MM.1S (cell line): ENCODE results near the gene SLFN5.

Experiments
- DNase-seq: peaks from one replicate; pipeline ENCODE4 v3.0.0-alpha.2; 2015
- H2AFZ ChIP-seq: fragments of 300-600 bp; sonication (generic); 2 replicates; pipeline ENCODE4 v1.6.0; 2016; ENCODE audit warnings: antibody characterized with exemption, low read length
- H3F3A ChIP-seq: fragments of 300-600 bp; sonication (generic); 2 replicates; pipeline ENCODE4 v1.6.1; 2016; ENCODE audit warnings: mild to moderate bottlenecking, antibody characterized with exemption, low read length, moderate library complexity, mixed read lengths; ENCODE audit not compliant: insufficient read depth
- H3K27ac ChIP-seq: fragments of 300-600 bp; sonication (generic); 2 replicates; pipeline ENCODE4 v1.5.1; 2016; ENCODE audit warnings: mild to moderate bottlenecking, low read length
- H3K27me3 ChIP-seq: fragments of 300-600 bp; sonication (generic); replicated peaks from 2 replicates; pipeline ENCODE4 v1.6.0; 2016; ENCODE audit warnings: low read length; ENCODE audit not compliant: insufficient read depth
- H3K36me3 ChIP-seq: fragments of 300-600 bp; sonication (generic); replicated peaks from 2 replicates; pipeline ENCODE4 v1.6.1; 2016; ENCODE audit warnings: mild to moderate bottlenecking, low read length, mixed read lengths; ENCODE audit not compliant: insufficient read depth
- H3K4me1 ChIP-seq: fragments of 300-600 bp; sonication (generic); 2 replicates; pipeline ENCODE4 v1.6.1; 2016; ENCODE audit warnings: low read length, mixed read lengths
- H3K4me2 ChIP-seq: fragments of 300-600 bp; sonication (generic); 2 replicates; pipeline ENCODE4 v1.6.0; 2016; ENCODE audit warnings: low read depth, low read length
- H3K4me3 ChIP-seq: fragments of 300-600 bp; sonication (generic); 2 replicates; pipeline ENCODE4 v1.5.1; 2016; ENCODE audit warnings: low read length, mixed read lengths
- H3K79me2 ChIP-seq: fragments of 300-600 bp; sonication (generic); 2 replicates; pipeline ENCODE4 v1.6.1; 2016; ENCODE audit warnings: mixed run types, low read length, mixed read lengths
- H3K9ac ChIP-seq: fragments of 300-600 bp; sonication (generic); 2 replicates; pipeline ENCODE4 v1.6.1; 2016; ENCODE audit warnings: low read length, mixed read lengths
- H3K9me2 ChIP-seq: fragments of 300-600 bp; sonication (generic); replicated peaks from 2 replicates; pipeline ENCODE4 v1.6.1; 2016; ENCODE audit warnings: mild to moderate bottlenecking, low read length, mixed read lengths; ENCODE audit not compliant: insufficient read depth
- H3K9me3 ChIP-seq: fragments of 300-600 bp; sonication (generic); replicated peaks from 2 replicates; pipeline ENCODE4 v1.6.1; 2016; ENCODE audit warnings: mild to moderate bottlenecking, low read length, mixed read lengths; ENCODE audit not compliant: insufficient read depth
- H4K20me1 ChIP-seq: fragments of 300-600 bp; sonication (generic); 2 replicates; pipeline ENCODE4 v1.6.1; 2016; ENCODE audit warnings: mild to moderate bottlenecking, low read length, moderate library complexity, mixed read lengths; ENCODE audit not compliant: insufficient read depth
- CTCF ChIP-seq: fragments of 300-600 bp; sonication (generic); IDR thresholded peaks from 2 replicates; pipeline ENCODE4 v1.5.1; 2016; ENCODE audit warnings: antibody characterized with exemption, low read length, mixed read lengths
- EZH2 ChIP-seq: fragments of 300-600 bp; sonication (generic); optimal IDR thresholded peaks from 2 replicates; pipeline ENCODE3; 2017; ENCODE audit warnings: low read depth, mild to moderate bottlenecking, antibody characterized with exemption, low read length, mixed read lengths
- EZH2phosphoT487 ChIP-seq: fragments of 300-600 bp; sonication (generic); IDR thresholded peaks from 2 replicates; pipeline ENCODE4 v1.6.1; 2018; ENCODE audit warnings: antibody characterized with exemption, low read length

SLFN5 gene

GRCh38 chr17:35287286-35287811 is 44.5 kb downstream of the SLFN5 start:
- no peaks in the 10 kb centered on the region for H3K4me1 ChIP-seq
- no peaks in the 10 kb centered on the region for H3K36me3 ChIP-seq
- no peak overlapping the region for H3K4me3 ChIP-seq
- no peak overlapping the region for H2AFZ ChIP-seq
- H3K4me2 ChIP-seq: no peak overlapping the region
- no peak overlapping the region for H3K9ac ChIP-seq
- H3K27ac ChIP-seq: no peak overlapping the region
- H3K27me3 ChIP-seq: peaks cover 92% of the 10 kb centered on the region
- H3K79me2 ChIP-seq: no peaks in the 10 kb centered on the region
- no peaks in the 10 kb centered on the region for H3F3A ChIP-seq
- H3K9me3 ChIP-seq: no peaks in the 10 kb centered on the region; the same call in 1 of the 2 replicates
- H3K9me2 ChIP-seq: no peaks in the 10 kb centered on the region
- H4K20me1 ChIP-seq: no peaks in the 10 kb centered on the region
- DNase-seq: no peak
- TF ChIP-seq CTCF (no peak), EZH2 (no peak), EZH2phosphoT487 (no peak)

- H3K27ac ChIP-seq: no peak overlapping the region
- peak overlapping the region; percentile 6 for H3K4me2 ChIP-seq
- TF ChIP-seq CTCF (no peak), EZH2phosphoT487 (no peak), EZH2 (no peak)
- no peaks in the 10 kb centered on the region for H3F3A ChIP-seq
- H3K79me2 ChIP-seq: no peaks in the 10 kb centered on the region
- H3K36me3 ChIP-seq: no peaks in the 10 kb centered on the region
- H3K9me3 ChIP-seq: no peaks in the 10 kb centered on the region
- no peak overlapping the region for H2AFZ ChIP-seq
- H3K9me2 ChIP-seq: no peaks in the 10 kb centered on the region
- DNase-seq: peak; percentile 56
- no peak overlapping the region for H3K4me3 ChIP-seq
- H3K27me3 ChIP-seq: peaks cover 92% of the 10 kb centered on the region
- no peak overlapping the region for H3K9ac ChIP-seq
- H4K20me1 ChIP-seq: no peaks in the 10 kb centered on the region
- no peaks in the 10 kb centered on the region for H3K4me1 ChIP-seq
Observed at GRCh38 chr17:35289222-35289621, 46.4 kb downstream of the SLFN5 start.

GRCh38 chr17:35291802-35292201 is 48.9 kb downstream of the SLFN5 start:
- H3K4me3 ChIP-seq: no peak overlapping the region
- DNase-seq: no peak
- H3K4me2 ChIP-seq: no peak overlapping the region
- H3F3A ChIP-seq: no peaks in the 10 kb centered on the region
- no peaks in the 10 kb centered on the region for H3K4me1 ChIP-seq
- no peak overlapping the region for H3K27ac ChIP-seq
- H3K9me2 ChIP-seq: no peaks in the 10 kb centered on the region
- no peaks in the 10 kb centered on the region for H4K20me1 ChIP-seq
- no peak overlapping the region for H3K9ac ChIP-seq
- H3K27me3 ChIP-seq: peaks cover 90% of the 10 kb centered on the region
- H2AFZ ChIP-seq: no peak overlapping the region
- H3K9me3 ChIP-seq: no peaks in the 10 kb centered on the region
- H3K36me3 ChIP-seq: no peaks in the 10 kb centered on the region
- TF ChIP-seq EZH2: no peak
- TF ChIP-seq CTCF: no peak
- TF ChIP-seq EZH2phosphoT487: no peak
- no peaks in the 10 kb centered on the region for H3K79me2 ChIP-seq
